ENCODE data around the gene OR13J1.

- TF ChIP-seq CTCF (IDR thresholded peaks at IDR 0.05) (no peak), POLR2A (IDR thresholded peaks at IDR 0.05) (no peak)
These were observed 12.8 kb upstream of the OR13J1 start for GRCh38 chr9:35882996-35883395.

Data from body of pancreas (tissue), 4 donors.